Fibroblast of lung (primary cell): ENCODE data around the gene DYNLT4. TPM values are rescaled to one million over a fixed set of nuclear protein-coding genes. Genes with fewer than 3 reads are reported as not detected.

ENCODE experiments used
- DNase-seq, 2 donors: peaks; one replicate each; pipeline versions ENCODE4 v3.0.0 to v3.0.0-alpha.2; 2010; ENCODE audit warnings: low read depth in 2 of 2
- H2AFZ ChIP-seq: 2 replicates; pipeline ENCODE4 v1.5.1; 2012; ENCODE audit warnings: low read length, control low read depth, inconsistent platforms
- H3K27ac ChIP-seq: 2 replicates; pipeline ENCODE4 v1.5.1; 2011; ENCODE audit warnings: low read length, control low read depth; ENCODE audit not compliant: insufficient read depth
- H3K27me3 ChIP-seq: 2 replicates; pipeline ENCODE4 v1.5.1; 2011; ENCODE audit warnings: mild to moderate bottlenecking, low read length; ENCODE audit not compliant: control insufficient read depth, insufficient read depth
- H3K36me3 ChIP-seq: 2 replicates; pipeline ENCODE4 v1.5.1; 2011; ENCODE audit warnings: low read length; ENCODE audit not compliant: control insufficient read depth, insufficient read depth
- H3K4me1 ChIP-seq: 2 replicates; pipeline ENCODE4 v1.5.1; 2011; ENCODE audit warnings: low read length; ENCODE audit not compliant: control insufficient read depth, insufficient read depth; ENCODE audit errors: extremely low read depth
- H3K4me2 ChIP-seq: 2 replicates; pipeline ENCODE4 v1.5.1; 2011; ENCODE audit warnings: low read length, control low read depth; ENCODE audit not compliant: insufficient read depth; ENCODE audit errors: extremely low read depth
- H3K4me3 ChIP-seq, 4 experiments: fragments of 200-600 bp in 1 of 4; sonication (generic) in 1 of 4; replicated peaks in 1 of 4; 2 replicates each; pipeline ENCODE4 v1.5.1; 2011 to 2016; ENCODE audit warnings: low read length in 4 of 4, low read depth in 3 of 4, mild to moderate bottlenecking in 3 of 4, control low read depth in 2 of 4, inconsistent platforms in 1 of 4, mixed read lengths in 1 of 4; ENCODE audit not compliant: insufficient read depth in 1 of 4; ENCODE audit errors: control extremely low read depth in 1 of 4
- H3K79me2 ChIP-seq: 2 replicates; pipeline ENCODE4 v1.5.1; 2012; ENCODE audit warnings: mild to moderate bottlenecking, low read length, inconsistent platforms; ENCODE audit not compliant: control insufficient read depth, insufficient read depth
- H3K9ac ChIP-seq: 2 replicates; pipeline ENCODE4 v1.5.1; 2011; ENCODE audit warnings: mild to moderate bottlenecking, low read length, control low read depth; ENCODE audit not compliant: insufficient read depth
- H3K9me3 ChIP-seq: 2 replicates; pipeline ENCODE4 v1.5.1; 2012; ENCODE audit warnings: low read depth, low read length; ENCODE audit not compliant: control insufficient read depth, insufficient read depth
- H4K20me1 ChIP-seq: 2 replicates; pipeline ENCODE4 v1.5.1; 2011; ENCODE audit warnings: low read length; ENCODE audit not compliant: control insufficient read depth, insufficient read depth; ENCODE audit errors: extremely low read depth
- EZH2 ChIP-seq: IDR thresholded peaks from 2 replicates; pipeline ENCODE4 v1.5.1; 2012; ENCODE audit warnings: low read length, control low read depth, mild to moderate bottlenecking; ENCODE audit errors: missing control alignments
- polyA plus RNA-seq, 2 donors: library from polyadenylated mRNA; depleted of rRNA in 1 of 2; stranded (reverse) in 1 of 2; unstranded in 1 of 2; fragments of >200 nt; gene quantifications; 2 replicates each; pipeline ENCODE4 v1.2.1, GENCODE V29; 2011 to 2012; ENCODE audit warnings: missing spikeins in 1 of 2
- total RNA-seq: library from RNA; depleted of rRNA; stranded (reverse); fragments of >200 nt; gene quantifications from 2 replicates; pipeline ENCODE4 v1.2.1, GENCODE V29; 2014
- TF ChIP-seq, protein P1 (sequence below), 2 donors: IDR thresholded peaks in 1 of 2; conservative IDR thresholded peaks in 1 of 2; 1 replicate in 1 of 2; 2 replicates in 1 of 2; pipeline ENCODE4 v1.5.1; 2011 to 2012; ENCODE audit warnings: low read length in 2 of 2, control low read depth in 1 of 2, inconsistent platforms in 1 of 2, low read depth in 1 of 2, mild to moderate bottlenecking in 1 of 2

The DYNLT4 gene
- total and polyA plus RNA-seq, 2 donors (not counting 1 experiment from before 2014, with no cell fraction given) = 0.66 TPM; not detected in 1

DNA sequence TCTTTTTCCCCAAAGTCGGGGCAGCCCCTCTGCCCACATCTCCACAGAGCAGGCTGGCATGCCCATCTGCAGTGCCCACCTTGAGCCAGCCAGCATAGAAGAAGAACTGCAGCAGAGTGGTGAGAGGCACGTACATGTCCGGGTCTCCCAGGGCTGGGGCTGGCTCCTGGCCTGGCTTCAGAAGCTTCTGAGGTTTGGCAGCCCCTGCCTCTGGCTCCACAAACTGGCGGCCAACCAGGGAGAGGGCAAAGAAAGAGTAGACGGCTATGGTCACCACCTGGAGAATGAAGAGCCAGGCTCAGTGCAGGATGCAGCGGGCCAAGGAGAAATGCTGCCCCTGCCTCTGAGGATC is 22.1 kb downstream of the DYNLT4 start:
- Histone ChIP-seq H3K4me2 (no peak overlapping the region), H3K27ac (no peak overlapping the region), H2AFZ (no peak overlapping the region), H3K27me3 (no peaks in the 10 kb centered on the region), H3K9me3 (no peaks in the 10 kb centered on the region), H3K36me3 (peaks cover 6% of the 10 kb centered on the region), H3K9ac (no peak overlapping the region), H3K4me3 (no peak overlapping the region), H3K4me1 (peaks cover 8% of the 10 kb centered on the region), H3K79me2 (no peaks in the 10 kb centered on the region), H4K20me1 (no peaks in the 10 kb centered on the region)
- DNase-seq = no peak
- no peak for TF ChIP-seq EZH2

DNA sequence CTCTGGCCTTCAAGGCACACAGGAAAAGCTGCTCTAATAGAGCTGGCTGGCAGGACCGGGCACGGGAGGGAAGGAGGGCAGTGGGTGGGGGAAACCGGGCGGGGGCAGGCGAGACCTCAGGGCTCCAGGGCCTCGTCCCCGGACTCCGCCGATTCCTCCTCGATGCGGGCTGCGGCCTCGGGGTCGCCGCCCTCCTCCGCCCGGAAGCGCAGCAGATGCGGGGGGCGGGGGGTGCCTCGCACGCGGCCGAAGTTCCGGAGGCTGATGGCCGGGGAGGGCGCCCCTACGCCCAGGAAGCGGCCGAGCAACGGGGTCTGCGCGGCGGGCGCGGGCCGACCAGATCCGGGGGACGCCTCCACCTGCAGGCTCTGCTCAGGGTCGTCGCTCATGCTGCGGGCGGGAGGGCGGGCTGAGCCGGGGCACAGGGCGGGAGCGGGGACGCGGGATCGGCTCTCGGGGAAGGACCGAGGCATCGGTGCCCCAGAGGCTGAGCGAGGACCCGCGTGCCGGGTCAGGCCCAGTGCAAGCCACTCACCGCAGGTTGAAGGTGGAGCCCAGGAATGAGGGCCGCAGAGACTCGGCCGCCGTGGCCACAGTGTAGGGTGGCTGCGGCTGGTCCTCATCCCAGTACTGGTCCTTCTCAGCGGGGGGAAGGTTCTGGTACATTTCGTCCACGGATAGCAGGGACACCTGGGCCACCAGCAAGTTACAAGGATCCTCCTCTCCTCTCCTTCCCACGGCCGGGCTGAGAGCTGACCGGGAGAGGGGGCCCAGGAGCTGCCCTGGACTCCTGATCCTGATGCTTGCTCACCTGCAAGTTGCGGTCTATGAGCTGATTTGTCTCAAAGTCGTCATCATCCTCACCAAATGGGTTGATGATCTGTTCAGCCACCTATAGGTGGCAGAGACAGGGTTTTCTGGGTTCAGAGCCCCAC is 22.8 kb downstream of the DYNLT4 start:
- H2AFZ ChIP-seq = peak overlapping the region; percentile 43
- peaks cover 8% of the 10 kb centered on the region for H3K4me1 ChIP-seq
- no peaks in the 10 kb centered on the region for H4K20me1 ChIP-seq
- H3K4me2 ChIP-seq = peak overlapping the region; percentile 37
- H3K79me2 ChIP-seq = no peaks in the 10 kb centered on the region
- peak overlapping the region; percentile 32 for H3K9ac ChIP-seq
- TF ChIP-seq EZH2 = no peak
- TF ChIP-seq, protein P1, sequence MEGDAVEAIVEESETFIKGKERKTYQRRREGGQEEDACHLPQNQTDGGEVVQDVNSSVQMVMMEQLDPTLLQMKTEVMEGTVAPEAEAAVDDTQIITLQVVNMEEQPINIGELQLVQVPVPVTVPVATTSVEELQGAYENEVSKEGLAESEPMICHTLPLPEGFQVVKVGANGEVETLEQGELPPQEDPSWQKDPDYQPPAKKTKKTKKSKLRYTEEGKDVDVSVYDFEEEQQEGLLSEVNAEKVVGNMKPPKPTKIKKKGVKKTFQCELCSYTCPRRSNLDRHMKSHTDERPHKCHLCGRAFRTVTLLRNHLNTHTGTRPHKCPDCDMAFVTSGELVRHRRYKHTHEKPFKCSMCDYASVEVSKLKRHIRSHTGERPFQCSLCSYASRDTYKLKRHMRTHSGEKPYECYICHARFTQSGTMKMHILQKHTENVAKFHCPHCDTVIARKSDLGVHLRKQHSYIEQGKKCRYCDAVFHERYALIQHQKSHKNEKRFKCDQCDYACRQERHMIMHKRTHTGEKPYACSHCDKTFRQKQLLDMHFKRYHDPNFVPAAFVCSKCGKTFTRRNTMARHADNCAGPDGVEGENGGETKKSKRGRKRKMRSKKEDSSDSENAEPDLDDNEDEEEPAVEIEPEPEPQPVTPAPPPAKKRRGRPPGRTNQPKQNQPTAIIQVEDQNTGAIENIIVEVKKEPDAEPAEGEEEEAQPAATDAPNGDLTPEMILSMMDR (conservative IDR thresholded peaks at IDR 0.05 in 1 of 2, IDR thresholded peaks at IDR 0.05 in 1 of 2; ENCODE audit: low read depth in 1 of 2, low read length in 2 of 2) = peak in 1 of 2 donors; percentile 14
- H3K36me3 ChIP-seq = peaks cover 10% of the 10 kb centered on the region
- no peaks in the 10 kb centered on the region for H3K27me3 ChIP-seq
- no peaks in the 10 kb centered on the region for H3K9me3 ChIP-seq
- H3K27ac ChIP-seq = no peak overlapping the region
- H3K4me3 ChIP-seq = peak overlapping the region in 2 of 4 experiments; percentile 24 to 40
- no peak for DNase-seq

DNA sequence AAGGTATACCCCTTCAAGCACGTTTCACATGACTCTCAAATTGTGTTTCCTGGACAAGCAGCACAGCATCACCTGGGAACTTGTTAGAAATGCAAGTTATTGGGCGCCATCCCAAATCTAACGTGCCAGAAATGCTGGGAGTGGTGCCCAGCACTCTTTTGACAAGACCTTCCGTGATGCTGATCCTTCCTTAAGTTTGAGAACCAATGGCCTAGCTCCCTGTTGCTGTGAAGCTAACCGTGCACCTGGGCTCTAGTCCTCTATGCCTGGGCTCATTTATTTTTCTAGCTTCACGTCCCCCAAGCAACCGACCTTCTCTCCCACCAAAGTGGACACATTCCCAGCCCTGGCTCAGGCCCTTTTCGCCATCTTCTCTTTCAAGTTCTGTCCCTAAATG is 23.5 kb downstream of the DYNLT4 start:
- H3K4me3 ChIP-seq = peak overlapping the region in 2 of 4 experiments; percentile 24 to 40
- TF ChIP-seq EZH2 = no peak
- TF ChIP-seq, protein P1 (conservative IDR thresholded peaks at IDR 0.05 in 1 of 2, IDR thresholded peaks at IDR 0.05 in 1 of 2; ENCODE audit: low read depth in 1 of 2, low read length in 2 of 2) = no peak
- H3K79me2 ChIP-seq = peaks cover 1% of the 10 kb centered on the region
- no peaks in the 10 kb centered on the region for H4K20me1 ChIP-seq
- H3K36me3 ChIP-seq = peaks cover 11% of the 10 kb centered on the region
- no peak for DNase-seq
- no peaks in the 10 kb centered on the region for H3K27me3 ChIP-seq
- H3K4me2 ChIP-seq = peak overlapping the region; percentile 37
- H3K9me3 ChIP-seq = no peaks in the 10 kb centered on the region
- peaks cover 8% of the 10 kb centered on the region for H3K4me1 ChIP-seq
- peak overlapping the region; percentile 3 for H2AFZ ChIP-seq
- H3K9ac ChIP-seq = peak overlapping the region; percentile 32
- H3K27ac ChIP-seq = no peak overlapping the region
